Gastroesophageal sphincter (tissue), 3 donors: ENCODE data around the gene CRTC3.

Experiments
- EP300 ChIP-seq: sonication (generic); formaldehyde crosslinking; IDR thresholded peaks from one replicate; pipeline ENCODE4 v1.6.1; 2017; ENCODE audit warnings: antibody characterized with exemption, mild to moderate bottlenecking
- POLR2A ChIP-seq, 2 donors: fragments of 450-650 bp; IDR thresholded peaks; one replicate each; pipeline ENCODE4 v1.6.1; 2017; ENCODE audit warnings: antibody characterized with exemption in 2 of 2, mild to moderate bottlenecking in 2 of 2, moderate library complexity in 1 of 2
- POLR2AphosphoS5 ChIP-seq: sonication (generic); formaldehyde crosslinking; IDR thresholded peaks from one replicate; pipeline ENCODE4 v1.6.1; 2017; ENCODE audit warnings: antibody characterized with exemption
- TF ChIP-seq, protein P1 (sequence below), 4 experiments: fragments of 200-600 bp in 2 of 4; fragments of 450-650 bp in 2 of 4; sonication (generic) in 1 of 4; IDR thresholded peaks; one replicate each; pipeline ENCODE4 v1.5.1; 2017 to 2019; ENCODE audit warnings: antibody characterized with exemption in 4 of 4, mild to moderate bottlenecking in 2 of 4, moderate library complexity in 2 of 4

DNA sequence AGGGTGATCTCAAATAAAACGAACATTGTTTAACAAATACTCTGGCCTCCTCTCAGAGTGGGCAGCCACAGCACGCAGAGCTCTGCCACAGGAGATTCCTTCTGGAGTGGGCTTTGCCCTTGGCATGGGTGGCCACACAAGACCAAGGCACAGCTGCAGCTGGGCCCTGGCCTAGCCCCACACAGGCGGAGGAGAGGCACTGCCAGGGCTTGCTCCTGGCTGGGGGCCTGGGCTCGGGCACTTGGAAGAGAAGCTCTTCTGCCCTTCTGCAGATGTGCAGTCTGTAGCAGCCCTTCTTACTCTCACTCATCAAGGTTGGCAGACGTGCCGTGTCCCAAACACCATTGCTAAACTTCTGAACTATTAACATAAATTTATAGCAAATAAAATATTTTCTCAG is 67.2 kb downstream of the CRTC3 start:
- TF ChIP-seq, protein P1, sequence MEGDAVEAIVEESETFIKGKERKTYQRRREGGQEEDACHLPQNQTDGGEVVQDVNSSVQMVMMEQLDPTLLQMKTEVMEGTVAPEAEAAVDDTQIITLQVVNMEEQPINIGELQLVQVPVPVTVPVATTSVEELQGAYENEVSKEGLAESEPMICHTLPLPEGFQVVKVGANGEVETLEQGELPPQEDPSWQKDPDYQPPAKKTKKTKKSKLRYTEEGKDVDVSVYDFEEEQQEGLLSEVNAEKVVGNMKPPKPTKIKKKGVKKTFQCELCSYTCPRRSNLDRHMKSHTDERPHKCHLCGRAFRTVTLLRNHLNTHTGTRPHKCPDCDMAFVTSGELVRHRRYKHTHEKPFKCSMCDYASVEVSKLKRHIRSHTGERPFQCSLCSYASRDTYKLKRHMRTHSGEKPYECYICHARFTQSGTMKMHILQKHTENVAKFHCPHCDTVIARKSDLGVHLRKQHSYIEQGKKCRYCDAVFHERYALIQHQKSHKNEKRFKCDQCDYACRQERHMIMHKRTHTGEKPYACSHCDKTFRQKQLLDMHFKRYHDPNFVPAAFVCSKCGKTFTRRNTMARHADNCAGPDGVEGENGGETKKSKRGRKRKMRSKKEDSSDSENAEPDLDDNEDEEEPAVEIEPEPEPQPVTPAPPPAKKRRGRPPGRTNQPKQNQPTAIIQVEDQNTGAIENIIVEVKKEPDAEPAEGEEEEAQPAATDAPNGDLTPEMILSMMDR (IDR thresholded peaks at IDR 0.05), result no peak
- TF ChIP-seq POLR2A (IDR thresholded peaks at IDR 0.05) (no peak), EP300 (no peak), POLR2AphosphoS5 (no peak)
